Cardiac muscle cell (in vitro differentiated cells and primary cell): ENCODE measurements around the gene LMAN1L. TPM values are rescaled to one million over a fixed set of nuclear protein-coding genes. Genes with fewer than 3 reads are reported as not detected.

Experiments used
- polyA plus RNA-seq: library from polyadenylated mRNA; unstranded; fragments of >200 nt; fragmentation: Nextera tagmentation; extraction: Ambion mirVana; gene quantifications from 2 replicates; pipeline ENCODE4 v1.2.1, GENCODE V29; 2016
- total RNA-seq: library from RNA; depleted of rRNA; stranded (reverse); fragments of >200 nt; gene quantifications from 2 replicates; pipeline ENCODE4 v1.2.3, GENCODE V29; 2016

The LMAN1L gene
- total and polyA plus RNA-seq, 2 experiments from 2014 or later, result not detected

Other genes with a start within 250 kb of the LMAN1L start
- 193 and 319 TPM in 2 replicates for gene CLK3, start 197.0 kb upstream of the LMAN1L start, total RNA-seq
- gene CLK3, start 197.0 kb upstream of the LMAN1L start, polyA plus RNA-seq, result 100 and 125 TPM in 2 replicates
- gene EDC3, start 116.8 kb upstream of the LMAN1L start, total RNA-seq, result 16.1 and 17.6 TPM in 2 replicates
- 25.2 and 41.5 TPM in 2 replicates for gene EDC3, start 116.8 kb upstream of the LMAN1L start, polyA plus RNA-seq
- 0.28 and 0.45 TPM in 2 replicates for gene CYP1A1, start 87.3 kb upstream of the LMAN1L start, total RNA-seq
- 0.56 TPM in 1 of 2 replicates, not detected in the other for gene CYP1A1, start 87.3 kb upstream of the LMAN1L start, polyA plus RNA-seq
- not detected in 2 replicates for gene CYP1A2, start 64.0 kb upstream of the LMAN1L start, total RNA-seq
- gene CYP1A2, start 64.0 kb upstream of the LMAN1L start, polyA plus RNA-seq, result not detected in 2 replicates
- 42.4 and 43.1 TPM in 2 replicates for gene CSK, start 30.8 kb upstream of the LMAN1L start, total RNA-seq
- gene CSK, start 30.8 kb upstream of the LMAN1L start, polyA plus RNA-seq, result 26.2 and 30.3 TPM in 2 replicates
- not detected in 2 replicates for gene CPLX3, start 13.8 kb downstream of the LMAN1L start, total RNA-seq
- gene CPLX3, start 13.8 kb downstream of the LMAN1L start, polyA plus RNA-seq, result not detected in 2 replicates
- 39.5 and 52.4 TPM in 2 replicates for gene ULK3, start 30.3 kb downstream of the LMAN1L start, total RNA-seq
- gene ULK3, start 30.3 kb downstream of the LMAN1L start, polyA plus RNA-seq, result 40.0 and 54.6 TPM in 2 replicates
- 52.3 and 55.1 TPM in 2 replicates for gene SCAMP2, start 60.5 kb downstream of the LMAN1L start, total RNA-seq
- 89.0 and 115 TPM in 2 replicates for gene SCAMP2, start 60.5 kb downstream of the LMAN1L start, polyA plus RNA-seq
- 170 and 285 TPM in 2 replicates for gene MPI, start 77.2 kb downstream of the LMAN1L start, total RNA-seq
- gene MPI, start 77.2 kb downstream of the LMAN1L start, polyA plus RNA-seq, result 106 and 173 TPM in 2 replicates
- 109 and 168 TPM in 2 replicates for gene FAM219B, start 94.0 kb downstream of the LMAN1L start, total RNA-seq
- gene FAM219B, start 94.0 kb downstream of the LMAN1L start, polyA plus RNA-seq, result 107 and 157 TPM in 2 replicates
- gene COX5A, start 125.2 kb downstream of the LMAN1L start, total RNA-seq, result 285 and 435 TPM in 2 replicates
- 1,301 and 1,489 TPM in 2 replicates for gene COX5A, start 125.2 kb downstream of the LMAN1L start, polyA plus RNA-seq
- 21.1 and 23.0 TPM in 2 replicates for gene RPP25, start 143.9 kb downstream of the LMAN1L start, total RNA-seq
- 18.3 and 20.8 TPM in 2 replicates for gene RPP25, start 143.9 kb downstream of the LMAN1L start, polyA plus RNA-seq
- gene SCAMP5, start 182.7 kb downstream of the LMAN1L start, total RNA-seq, result 5.8 and 8.1 TPM in 2 replicates
- 1.2 and 3.3 TPM in 2 replicates for gene SCAMP5, start 182.7 kb downstream of the LMAN1L start, polyA plus RNA-seq
- 25.6 and 28.3 TPM in 2 replicates for gene PPCDC, start 210.8 kb downstream of the LMAN1L start, total RNA-seq
- 15.9 and 17.6 TPM in 2 replicates for gene PPCDC, start 210.8 kb downstream of the LMAN1L start, polyA plus RNA-seq